GM21390 (cell line): ENCODE results near the gene RAG1.

Source experiments
- ATAC-seq: cut with Tn5 transposase; IDR thresholded peaks from one replicate; pipeline ENCODE4 v1.9.1; 2021; ENCODE audit not compliant: unreplicated experiment

RAG1 gene

GRCh38 chr11:36588099-36588498, 20.3 kb downstream of the RAG1 start:
- no peak for ATAC-seq

DNA sequence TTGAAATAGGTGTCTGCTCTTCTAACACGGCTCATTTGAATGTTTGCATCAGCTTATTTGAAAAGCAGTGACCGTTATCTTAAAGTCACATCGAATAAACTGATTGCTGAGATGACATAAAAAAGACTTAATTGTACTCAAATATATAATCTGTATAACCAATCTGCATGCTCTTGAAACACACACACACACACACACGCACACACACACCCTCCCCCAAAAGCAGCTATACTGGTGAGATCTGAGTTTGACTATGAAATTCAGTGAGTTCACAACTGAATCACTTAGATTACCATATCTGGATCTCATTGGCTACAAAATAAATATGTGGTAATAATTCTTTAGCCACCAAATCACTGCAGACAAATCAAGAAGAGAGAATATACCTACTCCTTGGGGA, 22.7 kb downstream of the RAG1 start:
- no peak for ATAC-seq

DNA sequence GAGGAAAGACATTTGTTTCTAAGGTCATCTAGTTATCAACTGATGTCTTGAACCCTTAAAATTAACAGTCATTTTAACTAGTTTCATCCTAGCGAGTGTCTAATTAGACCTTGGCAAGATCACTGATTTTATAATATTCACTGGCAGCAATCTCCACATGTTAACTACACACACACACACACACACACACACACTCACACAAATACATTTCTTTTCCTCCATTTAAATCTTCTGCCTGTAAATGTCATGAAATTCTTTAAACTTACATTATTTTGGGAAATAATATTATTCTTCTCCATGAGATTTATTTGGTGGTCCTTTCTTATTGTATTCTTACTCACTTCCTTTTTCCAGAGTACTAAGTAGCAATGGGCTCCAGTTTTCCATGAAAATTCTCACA, 23.6 kb downstream of the RAG1 start:
- ATAC-seq, result no peak

DNA sequence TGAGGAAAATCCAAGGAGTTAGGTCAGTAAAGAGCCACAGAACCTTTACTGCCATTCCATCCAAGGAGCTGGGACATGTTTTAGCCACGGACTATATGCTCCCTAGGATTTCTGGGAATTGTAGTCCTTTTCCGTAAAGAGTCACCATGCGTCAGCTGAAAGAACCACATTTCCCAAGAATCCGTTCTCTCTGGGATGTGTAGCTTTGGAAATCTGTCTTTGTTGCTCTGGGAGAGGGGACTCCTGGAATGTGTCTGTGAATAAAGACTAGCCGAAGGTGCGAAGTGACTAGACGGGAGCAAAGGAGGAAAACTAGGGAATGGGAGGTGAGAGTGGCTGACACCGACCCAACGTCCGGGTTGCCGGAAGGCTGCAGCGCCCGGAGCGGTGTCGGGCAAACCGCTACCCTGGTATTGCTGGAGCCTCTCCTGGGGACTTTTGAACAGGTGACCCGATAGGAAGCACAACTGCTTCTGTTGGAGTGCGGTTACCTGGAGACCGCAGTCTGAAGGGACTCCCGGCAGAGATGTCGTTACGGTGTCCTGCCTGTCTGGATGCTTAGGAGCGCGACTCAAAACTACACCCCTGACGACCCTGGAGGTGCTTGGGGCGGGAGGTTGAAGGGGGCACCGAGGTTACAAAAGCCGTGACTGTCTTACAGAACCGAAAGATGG, 26.6 kb downstream of the RAG1 start, which contains the start of gene IFTAP:
Gene IFTAP, plus strand, starts transcription at position 187 of the 674 bp plus-strand sequence. CDS start 15,602 bp downstream, outside the sequence.
- peak; percentile 85 for ATAC-seq

DNA sequence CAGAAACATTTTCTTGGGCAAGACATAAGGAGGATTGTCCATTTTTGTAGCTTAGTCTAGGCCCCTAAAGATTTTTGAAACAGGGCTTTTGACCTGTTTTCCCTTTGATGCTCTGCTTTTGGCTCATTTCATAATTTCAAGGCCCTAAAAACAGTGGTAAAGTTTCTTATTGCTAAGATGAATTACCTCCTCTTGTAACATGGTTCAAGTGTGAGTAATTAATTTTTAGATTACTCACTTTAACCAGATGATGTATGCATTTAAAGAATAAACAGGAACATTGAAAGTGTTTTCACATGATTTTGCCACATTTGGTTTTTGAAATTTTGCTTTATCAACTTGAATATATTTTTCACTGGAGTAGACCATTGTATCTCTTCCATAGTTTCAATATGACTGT, 29.1 kb downstream of the RAG1 start:
- no peak for ATAC-seq

DNA sequence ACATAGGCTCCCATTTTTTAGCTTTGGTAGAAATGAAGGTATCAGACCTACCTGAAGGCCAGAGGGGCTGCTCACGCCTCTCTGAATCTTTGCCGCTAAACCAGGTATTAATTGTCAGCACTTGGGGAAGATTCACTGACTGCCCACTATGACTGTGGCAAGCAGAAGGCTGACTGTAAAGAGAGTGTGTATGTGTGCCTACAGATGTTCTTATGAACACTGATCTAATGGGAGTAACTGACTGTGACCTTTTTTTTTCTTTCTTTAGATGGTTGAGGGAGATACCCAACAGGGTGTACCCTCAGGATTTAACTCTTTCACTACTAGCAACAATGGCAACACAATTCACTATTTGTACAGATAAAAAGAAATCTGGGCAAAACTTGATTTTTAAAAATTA, 30.2 kb downstream of the RAG1 start, which contains the start of gene RAG2:
Gene RAG2, minus strand, starts transcription at position 186 of the 400 bp plus-strand sequence. CDS start 4,068 bp downstream, outside the sequence.
- no peak for ATAC-seq

- ATAC-seq, result no peak
Observed at GRCh38 chr11:36600180-36600579, 32.4 kb downstream of the RAG1 start.

DNA sequence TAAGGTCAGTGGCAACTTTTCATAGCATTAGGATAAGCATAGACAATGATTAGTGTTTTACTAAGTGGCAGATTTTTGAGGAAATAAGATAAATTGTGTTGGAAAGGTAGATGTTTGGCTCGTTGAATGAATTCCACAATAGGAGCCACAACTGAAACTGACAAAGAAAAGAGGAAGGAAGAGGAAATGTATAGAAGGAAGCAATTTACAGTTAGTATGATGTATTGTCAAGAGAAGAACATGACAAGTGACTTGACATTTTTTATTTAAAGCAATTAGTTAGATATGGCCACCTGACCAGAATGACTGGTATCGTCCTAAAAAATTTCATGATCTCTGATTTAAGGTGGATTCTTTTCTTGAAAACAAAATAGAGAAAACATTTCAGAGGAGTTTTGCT, 33.3 kb downstream of the RAG1 start:
- ATAC-seq, result no peak

DNA sequence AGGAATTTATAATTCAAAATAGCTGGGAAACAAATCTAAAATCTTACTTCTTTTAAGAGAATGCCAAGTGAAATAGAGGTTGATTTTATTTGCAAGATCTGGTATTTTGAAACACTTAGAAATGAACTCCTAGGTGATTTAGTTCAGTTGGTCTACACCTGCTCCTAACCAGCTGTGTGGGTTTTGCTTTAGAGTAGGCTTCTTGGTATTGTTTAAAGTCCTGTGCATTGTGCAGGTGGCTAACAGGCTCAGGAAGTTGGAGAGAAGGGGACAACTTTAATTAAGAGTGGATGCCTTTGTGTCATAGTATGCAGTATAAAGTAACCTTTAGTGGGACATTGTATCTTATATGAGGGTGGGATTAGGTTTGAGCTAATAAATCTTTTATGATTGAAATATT, 34.3 kb downstream of the RAG1 start:
- no peak for ATAC-seq

GRCh38 chr11:36605221-36606216, 37.7 kb downstream of the RAG1 start:
- ATAC-seq, result peak; percentile 63

DNA sequence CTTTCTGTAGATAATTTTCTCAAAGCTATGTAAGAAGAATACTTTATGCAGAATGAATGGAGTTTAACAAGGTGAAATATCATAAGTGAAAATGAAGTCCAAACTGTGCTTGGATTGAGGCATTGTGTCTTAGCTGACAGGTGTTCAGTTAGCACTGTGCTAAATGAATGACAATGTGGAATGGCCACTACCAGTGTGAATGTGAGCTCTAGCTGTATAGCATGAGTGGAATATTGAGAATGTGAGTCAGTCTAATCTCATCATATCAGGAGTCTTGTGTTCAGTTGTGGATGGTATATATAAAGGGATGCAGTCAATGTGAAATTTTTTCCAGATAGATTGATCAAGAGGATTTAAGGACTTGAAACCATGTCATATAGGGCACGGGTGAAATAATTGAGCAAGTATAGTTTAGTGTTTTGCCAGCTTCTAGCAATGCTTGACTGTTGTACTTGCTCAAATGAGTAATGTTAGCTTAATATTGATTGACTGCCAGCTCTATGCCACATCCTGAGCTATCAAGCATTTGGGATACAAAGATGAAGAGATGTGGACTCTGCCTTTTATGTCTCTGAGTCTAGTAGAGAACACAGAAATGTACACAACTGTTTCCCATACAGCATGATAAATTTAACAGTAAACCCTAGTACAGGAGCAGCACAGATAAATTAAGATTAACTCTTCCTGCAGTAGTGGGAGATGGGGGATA, 40.8 kb downstream of the RAG1 start:
- ATAC-seq, result no peak

DNA sequence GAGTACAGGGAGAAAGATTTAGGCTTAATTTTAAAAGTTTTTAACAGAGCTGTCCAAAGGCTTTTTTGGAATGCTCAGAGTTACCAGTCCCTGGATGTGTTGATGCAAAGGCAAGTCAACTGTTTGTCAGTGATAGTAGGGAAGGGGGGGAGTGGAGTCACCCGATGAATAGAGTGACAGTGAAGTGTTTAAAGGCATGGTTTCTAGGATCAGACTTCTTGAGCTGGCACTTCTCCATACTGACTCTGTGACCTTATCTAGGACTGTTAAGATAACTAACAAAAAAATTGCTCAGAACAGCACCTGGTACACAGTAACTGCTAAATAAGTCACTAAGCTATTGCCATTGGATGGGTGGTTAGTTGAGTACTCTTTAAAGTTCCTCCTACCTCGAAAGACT, 41.6 kb downstream of the RAG1 start:
- ATAC-seq, result no peak

GRCh38 chr11:36615826-36616225, 48.0 kb downstream of the RAG1 start:
- ATAC-seq, result no peak

GRCh38 chr11:36617543-36618362, 49.9 kb downstream of the RAG1 start:
- no peak for ATAC-seq

GRCh38 chr11:36618363-36619047, 50.7 kb downstream of the RAG1 start:
- no peak for ATAC-seq

DNA sequence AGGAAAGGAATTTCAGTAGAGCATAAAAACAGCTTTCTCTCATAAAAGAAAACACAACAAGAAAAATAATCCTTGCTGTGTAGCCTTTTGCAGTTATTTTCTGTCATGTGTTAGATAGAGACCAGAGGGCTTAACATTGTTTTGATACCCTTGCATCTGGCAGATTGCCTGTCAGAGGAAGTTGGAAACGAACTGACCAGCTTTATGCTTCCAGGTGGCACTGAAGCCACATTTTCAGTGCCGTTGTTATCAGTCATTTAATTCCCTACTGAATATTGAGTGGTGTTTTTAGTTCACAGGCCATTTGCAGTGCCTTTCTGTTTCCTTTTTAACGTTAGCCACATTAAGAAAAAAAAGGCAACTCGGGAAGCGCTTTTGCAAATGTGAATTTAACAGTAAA, 51.7 kb downstream of the RAG1 start:
- no peak for ATAC-seq

DNA sequence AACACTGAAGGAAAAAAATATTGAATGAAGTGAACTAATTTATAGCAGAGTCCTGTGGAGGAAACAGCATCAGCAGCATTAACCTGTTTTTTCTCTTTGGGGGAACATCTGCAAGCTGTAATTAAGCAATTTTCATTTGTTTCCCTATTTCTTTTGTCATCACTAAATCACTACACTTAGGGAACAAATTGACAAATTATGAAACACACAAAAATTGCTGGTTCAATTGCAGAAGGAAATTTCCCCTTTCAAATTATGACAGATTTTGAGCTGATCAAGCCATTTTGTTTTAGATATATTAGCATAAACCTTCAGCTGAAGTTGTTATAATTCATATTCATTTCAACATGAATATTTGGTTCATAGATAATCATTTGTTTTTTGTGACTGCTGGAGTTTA, 52.4 kb downstream of the RAG1 start:
- ATAC-seq, result no peak

DNA sequence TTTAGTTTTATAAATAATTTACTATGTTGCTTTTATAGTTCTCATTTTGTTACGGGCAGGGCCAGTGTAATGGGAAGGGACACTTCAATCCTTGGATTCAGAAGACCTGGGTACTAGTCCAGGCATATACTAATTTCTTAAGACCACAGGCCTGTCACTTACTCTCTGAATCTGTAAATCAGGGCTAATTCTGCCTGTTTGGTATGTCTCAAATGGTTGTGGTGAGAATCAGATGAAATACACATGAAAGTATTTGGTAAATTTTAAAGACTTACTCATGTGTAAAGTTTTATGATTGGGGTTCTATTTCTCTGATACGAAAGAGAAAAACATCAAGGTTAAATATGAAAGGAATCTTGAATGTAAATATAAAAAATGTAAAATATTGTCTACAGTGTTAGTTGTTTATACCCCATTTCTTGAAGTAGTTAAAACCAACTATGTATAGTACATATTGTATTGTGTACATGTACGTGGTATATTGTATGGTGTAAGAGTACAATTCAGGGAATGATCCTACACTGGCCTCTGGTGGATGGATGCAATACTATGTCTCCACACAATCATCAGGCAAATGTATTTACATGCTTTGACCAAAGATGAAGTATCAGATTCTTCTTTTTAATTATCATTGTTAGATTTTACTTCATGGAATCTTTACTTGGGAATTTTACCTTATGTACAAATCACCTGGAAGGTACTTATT, 54.8 kb downstream of the RAG1 start:
- peak; percentile 70 for ATAC-seq

DNA sequence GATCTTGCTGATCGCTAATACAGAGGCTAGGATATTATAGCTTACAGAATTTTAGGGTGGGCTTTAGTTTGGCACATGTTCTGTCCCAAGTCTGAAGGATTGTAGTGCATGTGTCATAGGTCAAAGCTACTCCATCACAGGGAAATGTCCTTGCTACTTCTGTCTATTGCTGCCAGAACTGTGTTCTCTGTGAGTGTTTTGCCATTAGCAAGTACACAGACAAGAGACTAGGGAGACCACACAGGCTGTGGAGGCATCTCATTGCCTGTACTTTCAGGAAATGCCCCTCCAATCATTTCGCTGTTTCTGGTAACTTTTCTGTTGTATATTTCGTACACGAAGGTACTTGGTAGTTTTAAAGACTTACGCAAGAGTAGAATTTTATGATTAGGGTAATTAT, 55.7 kb downstream of the RAG1 start:
- no peak for ATAC-seq
